NCI-H526 treated with DMSO at 0.1 percent for 48 hours (cell line): ENCODE measurements around the gene SEL1L.
"Not testable (repeated sequence)": the region's sequence is repeated elsewhere in the genome, so short reads cannot be mapped to it uniquely, and the experiment has no call there.

Experiments
- DNase-seq: peaks from one replicate; lab custom pipeline; 2025; lab: John Stamatoyannopoulos, UW

Gene SEL1L

GRCh38 chr14:81474148-81474492, 59.5 kb downstream of the SEL1L start:
- no peak for DNase-seq

GRCh38 chr14:81473456-81474147, 60.1 kb downstream of the SEL1L start:
- no peak for DNase-seq

- DNase-seq = no peak
Measured at GRCh38 chr14:81472096-81472800, 61.4 kb downstream of the SEL1L start.

- no peak for DNase-seq
Measured at GRCh38 chr14:81471062-81471461, 62.6 kb downstream of the SEL1L start.

- not testable (repeated sequence) for DNase-seq
Measured at GRCh38 chr14:81470557-81470826, 63.2 kb downstream of the SEL1L start.

- no peak for DNase-seq
Measured at GRCh38 chr14:81466854-81467253, 66.8 kb downstream of the SEL1L start.

- no peak for DNase-seq
Measured at GRCh38 chr14:81465507-81466228, 68.0 kb downstream of the SEL1L start.

- DNase-seq = not testable (repeated sequence)
Measured at GRCh38 chr14:81465003-81465392, 68.7 kb downstream of the SEL1L start.

GRCh38 chr14:81464253-81465002, 69.2 kb downstream of the SEL1L start:
- DNase-seq = peak; percentile 1

- not testable (repeated sequence) for DNase-seq
Measured at GRCh38 chr14:81462356-81462755, 71.3 kb downstream of the SEL1L start.

- no peak for DNase-seq
Measured at GRCh38 chr14:81459912-81460311, 73.7 kb downstream of the SEL1L start.

GRCh38 chr14:81458352-81458751, 75.3 kb downstream of the SEL1L start:
- DNase-seq = no peak

- DNase-seq = no peak
Measured at GRCh38 chr14:81455390-81455789, 78.3 kb downstream of the SEL1L start.

- no peak for DNase-seq
Measured at GRCh38 chr14:81454572-81455218, 79.0 kb downstream of the SEL1L start.

GRCh38 chr14:81453166-81453766, 80.4 kb downstream of the SEL1L start:
- DNase-seq = peak; percentile 62

- no peak for DNase-seq
Measured at GRCh38 chr14:81452341-81453133, 81.1 kb downstream of the SEL1L start.

- DNase-seq = no peak
Measured at GRCh38 chr14:81450976-81451375, 82.7 kb downstream of the SEL1L start.

GRCh38 chr14:81450100-81450531, 83.5 kb downstream of the SEL1L start:
- DNase-seq = no peak

- no peak for DNase-seq
Measured at GRCh38 chr14:81449576-81449975, 84.1 kb downstream of the SEL1L start.

- no peak for DNase-seq
Measured at GRCh38 chr14:81449114-81449513, 84.5 kb downstream of the SEL1L start.
